ENCODE measurements around the gene COL4A5.

COL4A5 gene

GRCh38 chrX:108582151-108582550, 142.5 kb downstream of the COL4A5 start:
- no peak for TF ChIP-seq SIN3A (IDR thresholded peaks at IDR 0.05; ENCODE audit: borderline replicate concordance, insufficient read depth, low read length)
- no peak for TF ChIP-seq POLR2AphosphoS5 (IDR thresholded peaks at IDR 0.05; ENCODE audit: low read depth, low read length)
- TF ChIP-seq TAF1 (IDR thresholded peaks at IDR 0.05; ENCODE audit: borderline replicate concordance, insufficient read depth, low read length), result no peak
- no peak for TF ChIP-seq FOXP2 (optimal IDR thresholded peaks at IDR 0.05; ENCODE audit: borderline replicate concordance, extremely low read depth, extremely low read length, insufficient read depth)
- TF ChIP-seq, protein P1, sequence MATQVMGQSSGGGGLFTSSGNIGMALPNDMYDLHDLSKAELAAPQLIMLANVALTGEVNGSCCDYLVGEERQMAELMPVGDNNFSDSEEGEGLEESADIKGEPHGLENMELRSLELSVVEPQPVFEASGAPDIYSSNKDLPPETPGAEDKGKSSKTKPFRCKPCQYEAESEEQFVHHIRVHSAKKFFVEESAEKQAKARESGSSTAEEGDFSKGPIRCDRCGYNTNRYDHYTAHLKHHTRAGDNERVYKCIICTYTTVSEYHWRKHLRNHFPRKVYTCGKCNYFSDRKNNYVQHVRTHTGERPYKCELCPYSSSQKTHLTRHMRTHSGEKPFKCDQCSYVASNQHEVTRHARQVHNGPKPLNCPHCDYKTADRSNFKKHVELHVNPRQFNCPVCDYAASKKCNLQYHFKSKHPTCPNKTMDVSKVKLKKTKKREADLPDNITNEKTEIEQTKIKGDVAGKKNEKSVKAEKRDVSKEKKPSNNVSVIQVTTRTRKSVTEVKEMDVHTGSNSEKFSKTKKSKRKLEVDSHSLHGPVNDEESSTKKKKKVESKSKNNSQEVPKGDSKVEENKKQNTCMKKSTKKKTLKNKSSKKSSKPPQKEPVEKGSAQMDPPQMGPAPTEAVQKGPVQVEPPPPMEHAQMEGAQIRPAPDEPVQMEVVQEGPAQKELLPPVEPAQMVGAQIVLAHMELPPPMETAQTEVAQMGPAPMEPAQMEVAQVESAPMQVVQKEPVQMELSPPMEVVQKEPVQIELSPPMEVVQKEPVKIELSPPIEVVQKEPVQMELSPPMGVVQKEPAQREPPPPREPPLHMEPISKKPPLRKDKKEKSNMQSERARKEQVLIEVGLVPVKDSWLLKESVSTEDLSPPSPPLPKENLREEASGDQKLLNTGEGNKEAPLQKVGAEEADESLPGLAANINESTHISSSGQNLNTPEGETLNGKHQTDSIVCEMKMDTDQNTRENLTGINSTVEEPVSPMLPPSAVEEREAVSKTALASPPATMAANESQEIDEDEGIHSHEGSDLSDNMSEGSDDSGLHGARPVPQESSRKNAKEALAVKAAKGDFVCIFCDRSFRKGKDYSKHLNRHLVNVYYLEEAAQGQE (IDR thresholded peaks at IDR 0.05; ENCODE audit: insufficient read depth in 1 of 2, low read depth in 2 of 2, low read length in 2 of 2), result no peak

DNA sequence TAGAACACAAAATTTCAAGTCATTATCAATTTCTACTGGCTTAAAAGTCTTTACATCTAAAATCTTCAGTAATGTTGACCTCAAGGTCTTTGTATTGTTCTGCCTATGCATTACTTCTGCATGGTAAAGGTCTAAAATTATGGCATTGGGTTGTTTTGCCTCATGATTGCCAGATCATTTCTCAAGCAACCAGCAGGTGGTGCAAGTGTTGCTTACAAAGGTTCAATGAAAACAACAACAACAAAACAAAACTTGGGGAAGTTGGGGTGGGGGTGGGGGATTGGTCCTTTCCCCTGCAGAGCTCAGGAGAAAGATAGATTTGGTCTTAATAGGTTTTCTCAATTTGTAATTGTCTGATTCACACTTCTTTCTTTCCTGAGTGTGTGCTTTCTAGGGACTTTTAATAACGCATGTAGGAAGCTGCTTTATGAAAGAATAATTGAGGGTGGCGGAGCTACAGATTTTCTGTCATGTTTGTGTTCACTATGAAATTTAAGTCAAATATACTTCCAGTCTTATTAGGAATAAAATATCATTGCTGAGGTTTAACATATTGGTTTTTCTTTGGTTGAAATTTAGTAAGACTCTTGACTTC, 145.1 kb downstream of the COL4A5 start:
- TF ChIP-seq FOXP2 (optimal IDR thresholded peaks at IDR 0.05; ENCODE audit: borderline replicate concordance, extremely low read depth, extremely low read length, insufficient read depth), result no peak
- TF ChIP-seq, protein P1 (IDR thresholded peaks at IDR 0.05; ENCODE audit: insufficient read depth in 1 of 2, low read depth in 2 of 2, low read length in 2 of 2), result no peak
- TF ChIP-seq POLR2AphosphoS5 (IDR thresholded peaks at IDR 0.05; ENCODE audit: low read depth, low read length), result no peak
- TF ChIP-seq TAF1 (IDR thresholded peaks at IDR 0.05; ENCODE audit: borderline replicate concordance, insufficient read depth, low read length), result no peak
- no peak for TF ChIP-seq SIN3A (IDR thresholded peaks at IDR 0.05; ENCODE audit: borderline replicate concordance, insufficient read depth, low read length)

- TF ChIP-seq POLR2AphosphoS5 (IDR thresholded peaks at IDR 0.05; ENCODE audit: low read depth, low read length) (no peak), FOXP2 (optimal IDR thresholded peaks at IDR 0.05; ENCODE audit: borderline replicate concordance, extremely low read depth, extremely low read length, insufficient read depth) (no peak), TAF1 (IDR thresholded peaks at IDR 0.05; ENCODE audit: borderline replicate concordance, insufficient read depth, low read length) (no peak), SIN3A (IDR thresholded peaks at IDR 0.05; ENCODE audit: borderline replicate concordance, insufficient read depth, low read length) (no peak)
- TF ChIP-seq, protein P1 (IDR thresholded peaks at IDR 0.05; ENCODE audit: insufficient read depth in 1 of 2, low read depth in 2 of 2, low read length in 2 of 2), result no peak
Measured at GRCh38 chrX:108590496-108590895, 150.9 kb downstream of the COL4A5 start.

DNA sequence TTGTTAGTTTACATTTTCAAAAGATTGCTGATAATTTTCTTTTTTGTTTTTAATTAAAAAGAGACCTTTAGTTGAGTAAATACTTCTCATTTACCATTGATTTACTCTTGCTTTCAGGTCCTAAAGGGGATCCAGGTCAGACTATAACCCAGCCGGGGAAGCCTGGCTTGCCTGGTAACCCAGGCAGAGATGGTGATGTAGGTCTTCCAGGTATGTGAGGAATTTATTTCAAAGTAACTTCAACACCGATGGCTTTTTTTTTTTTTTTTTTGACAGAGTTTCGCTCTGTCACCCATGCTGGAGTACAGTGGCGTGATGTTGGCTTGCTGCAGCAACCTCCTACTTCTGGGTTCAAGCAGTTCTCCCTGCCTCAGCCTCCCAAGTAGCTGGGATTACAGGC, 161.6 kb downstream of the COL4A5 start:
- TF ChIP-seq TAF1 (IDR thresholded peaks at IDR 0.05; ENCODE audit: borderline replicate concordance, insufficient read depth, low read length) (no peak), POLR2AphosphoS5 (IDR thresholded peaks at IDR 0.05; ENCODE audit: low read depth, low read length) (no peak), FOXP2 (optimal IDR thresholded peaks at IDR 0.05; ENCODE audit: borderline replicate concordance, extremely low read depth, extremely low read length, insufficient read depth) (no peak)
- TF ChIP-seq, protein P1 (IDR thresholded peaks at IDR 0.05; ENCODE audit: insufficient read depth in 1 of 2, low read depth in 2 of 2, low read length in 2 of 2), result no peak

GRCh38 chrX:108610141-108610540, 170.5 kb downstream of the COL4A5 start:
- TF ChIP-seq POLR2AphosphoS5 (IDR thresholded peaks at IDR 0.05; ENCODE audit: low read depth, low read length) (no peak), SIN3A (IDR thresholded peaks at IDR 0.05; ENCODE audit: borderline replicate concordance, insufficient read depth, low read length) (no peak), TAF1 (IDR thresholded peaks at IDR 0.05; ENCODE audit: borderline replicate concordance, insufficient read depth, low read length) (no peak), FOXP2 (optimal IDR thresholded peaks at IDR 0.05; ENCODE audit: borderline replicate concordance, extremely low read depth, extremely low read length, insufficient read depth) (no peak)
- TF ChIP-seq, protein P1 (IDR thresholded peaks at IDR 0.05; ENCODE audit: insufficient read depth in 1 of 2, low read depth in 2 of 2, low read length in 2 of 2), result no peak
